OCI-LY7 (cell line): ENCODE data around the gene MON1A. TPM values are rescaled to one million over a fixed set of nuclear protein-coding genes. Genes with fewer than 3 reads are reported as not detected.

Experiments
- BruUV-seq: library from RNA; stranded (reverse); fragments of 400-500 nt; replicated peaks from 2 replicates; lab custom pipeline; 2021; lab: Mats Ljungman, UMichigan
- CTCF ChIA-PET: fragments of 300-600 bp; sonication (Branson Sonifier 250); formaldehyde crosslinking; loops from one replicate; lab custom pipeline; 2022; ENCODE audit warnings: antibody characterized with exemption; ENCODE audit not compliant: unreplicated experiment; lab: Charles Lee
- POLR2A ChIA-PET: fragments of 300-600 bp; sonication (Branson Sonifier 250); formaldehyde crosslinking; loops from one replicate; lab custom pipeline; 2022; ENCODE audit warnings: antibody characterized with exemption; lab: Charles Lee
- DNase-seq: peaks from one replicate; pipeline ENCODE4 v3.0.0-alpha.2; 2015; ENCODE audit warnings: low spot score
- H2AFZ ChIP-seq: fragments of 200-600 bp; sonication (generic), shearing (Covaris generic); 2 replicates; pipeline ENCODE4 v1.6.1; 2014; ENCODE audit warnings: mild to moderate bottlenecking, antibody characterized with exemption, low read length, moderate library complexity
- H3K27ac ChIP-seq: fragments of 200-600 bp; sonication (generic); 2 replicates; pipeline ENCODE4 v1.5.1; 2014; ENCODE audit warnings: mixed run types, low read depth, mild to moderate bottlenecking, moderate library complexity, low read length, inconsistent platforms; ENCODE audit not compliant: poor library complexity, severe bottlenecking
- H3K36me3 ChIP-seq: fragments of 200-600 bp; sonication (generic); 2 replicates; pipeline ENCODE4 v1.6.1; 2014; ENCODE audit warnings: mild to moderate bottlenecking, antibody characterized with exemption, low read length, moderate library complexity, mixed read lengths; ENCODE audit not compliant: insufficient read depth
- H3K4me1 ChIP-seq: fragments of 200-600 bp; sonication (generic); 2 replicates; pipeline ENCODE4 v1.5.1; 2014; ENCODE audit warnings: mild to moderate bottlenecking, low read length; ENCODE audit not compliant: insufficient read depth, poor library complexity, severe bottlenecking
- H3K4me2 ChIP-seq: fragments of 200-600 bp; sonication (generic); 2 replicates; pipeline ENCODE4 v1.6.1; 2014; ENCODE audit warnings: mild to moderate bottlenecking, low read length
- H3K4me3 ChIP-seq: fragments of 200-600 bp; sonication (generic); 2 replicates; pipeline ENCODE4 v1.5.1; 2014; ENCODE audit warnings: mild to moderate bottlenecking, low read depth, low read length; ENCODE audit not compliant: poor library complexity, severe bottlenecking
- H3K79me2 ChIP-seq: fragments of 200-600 bp; sonication (generic); 2 replicates; pipeline ENCODE4 v1.6.1; 2016; ENCODE audit warnings: low read depth, mild to moderate bottlenecking, low read length, moderate library complexity, mixed read lengths; ENCODE audit not compliant: insufficient read depth
- H3K9me2 ChIP-seq: fragments of 200-600 bp; sonication (generic); 2 replicates; pipeline ENCODE4 v1.6.1; 2016; ENCODE audit warnings: mild to moderate bottlenecking, low read length, mixed read lengths; ENCODE audit not compliant: insufficient read depth
- H3K9me3 ChIP-seq: fragments of 200-600 bp; sonication (generic); 2 replicates; pipeline ENCODE4 v1.6.1; 2014; ENCODE audit warnings: mild to moderate bottlenecking, mixed run types, low read length, mixed read lengths
- H4K20me1 ChIP-seq: fragments of 200-600 bp; sonication (generic); 2 replicates; pipeline ENCODE4 v1.6.1; 2014; ENCODE audit warnings: mild to moderate bottlenecking, antibody characterized with exemption, low read length, moderate library complexity, mixed read lengths; ENCODE audit not compliant: insufficient read depth
- CTCF ChIP-seq: fragments of 200-600 bp; sonication (generic); conservative IDR thresholded peaks from 2 replicates; pipeline ENCODE4 v1.5.1; 2014; ENCODE audit warnings: mild to moderate bottlenecking, antibody characterized with exemption, low read length, moderate library complexity, mixed read lengths
- EZH2phosphoT487 ChIP-seq: fragments of 200-600 bp; sonication (generic); IDR thresholded peaks from 2 replicates; pipeline ENCODE4 v1.6.1; 2018; ENCODE audit warnings: low read depth, borderline replicate concordance, mild to moderate bottlenecking, mixed run types, antibody characterized with exemption, low read length, moderate library complexity, mixed read lengths
- intact Hi-C: fragments of 100-400 bp; cut with micrococcal nuclease; formaldehyde crosslinking; loops from one replicate; pipeline ENCODE4 v1.10.0; 2022; ENCODE audit not compliant: unreplicated experiment
- total RNA-seq, 2 experiments: library from RNA; depleted of rRNA in 1 of 2; stranded (reverse); fragments of >200 nt in 1 of 2; shearing (Covaris generic) in 1 of 2; gene quantifications; 2 replicates each; pipeline ENCODE4 v1.2.3, GENCODE V29; 2014 to 2022

Gene MON1A
- total RNA-seq, 2 experiments from 2014 or later = 7.3 to 10.4 TPM

- no TSS peak for BruUV-seq
- no peak overlapping the region for H3K27ac ChIP-seq
- H3K4me2 ChIP-seq = no peak overlapping the region
- 0 out of 2 replicates have a peak, but pooled peaks cover 12% of the 10 kb centered on the region for H3K36me3 ChIP-seq
- intact Hi-C loops = no loop called here
- H3K4me1 ChIP-seq = peaks cover 4% of the 10 kb centered on the region
- H2AFZ ChIP-seq = no peak overlapping the region
- no peaks in the 10 kb centered on the region for H3K9me3 ChIP-seq
- H3K79me2 ChIP-seq = no peaks in the 10 kb centered on the region
- CTCF ChIA-PET = interaction anchor here (0.6 kb wide), 2 partner anchors 19 to 463 kb away, joined by 3 to 5 read pairs; no protein-coding TSS in a partner anchor
- H4K20me1 ChIP-seq = no peaks in the 10 kb centered on the region
- TF ChIP-seq EZH2phosphoT487 = no peak
- no peak for TF ChIP-seq CTCF
- POLR2A ChIA-PET = interaction anchor here (0.6 kb wide), 1 partner anchor 346 kb away, joined by 4 read pairs; no protein-coding TSS in a partner anchor
- no peak overlapping the region for H3K4me3 ChIP-seq
- no peaks in the 10 kb centered on the region for H3K9me2 ChIP-seq
- DNase-seq = no peak
Observed at GRCh38 chr3:49911124-49911420, 18.5 kb downstream of the MON1A start.

GRCh38 chr3:49910409-49911123 lies 19.0 kb downstream of the MON1A start:
- no TSS peak for BruUV-seq
- ChIA-PET POLR2A (interaction anchor here (0.6 kb wide), 1 partner anchor 345 kb away, joined by 4 read pairs; no protein-coding TSS in a partner anchor), CTCF (interaction anchor here (0.6 kb wide), 1 partner anchor 19 kb away, joined by 5 read pairs; no protein-coding TSS in a partner anchor)
- Histone ChIP-seq H3K79me2 (no peaks in the 10 kb centered on the region), H4K20me1 (no peaks in the 10 kb centered on the region), H3K36me3 (0 out of 2 replicates have a peak, but pooled peaks cover 12% of the 10 kb centered on the region), H2AFZ (no peak overlapping the region), H3K27ac (no peak overlapping the region), H3K4me3 (no peak overlapping the region), H3K9me3 (no peaks in the 10 kb centered on the region), H3K4me2 (no peak overlapping the region), H3K4me1 (peaks cover 9% of the 10 kb centered on the region), H3K9me2 (no peaks in the 10 kb centered on the region)
- DNase-seq = no peak
- intact Hi-C loops = no loop called here
- TF ChIP-seq EZH2phosphoT487 (no peak), CTCF (no peak)
